Rectal smooth muscle tissue (tissue), 1 donor: ENCODE results near the gene TSPAN4.

Experiments
- H3K27ac ChIP-seq: one replicate; pipeline ENCODE4 v1.7.0; 2013; ENCODE audit warnings: low read depth, low read length, inconsistent platforms
- H3K27me3 ChIP-seq: one replicate; pipeline ENCODE4 v1.7.0; 2013; ENCODE audit warnings: low read length; ENCODE audit not compliant: control insufficient read depth, insufficient read depth
- H3K36me3 ChIP-seq: one replicate; pipeline ENCODE4 v1.7.0; 2013; ENCODE audit warnings: low read length; ENCODE audit not compliant: control insufficient read depth, insufficient read depth
- H3K4me1 ChIP-seq: one replicate; pipeline ENCODE4 v1.7.0; 2013; ENCODE audit warnings: low read length; ENCODE audit not compliant: control insufficient read depth, insufficient read depth
- H3K4me3 ChIP-seq: one replicate; pipeline ENCODE4 v1.7.0; 2013; ENCODE audit warnings: low read length
- H3K9ac ChIP-seq: one replicate; pipeline ENCODE4 v1.7.0; 2013; ENCODE audit warnings: low read length

TSPAN4 gene

GRCh38 chr11:873706-874105, 31.1 kb downstream of the TSPAN4 start:
- Histone ChIP-seq H3K27me3 (no peaks in the 10 kb centered on the region), H3K27ac (no peak overlapping the region), H3K4me1 (no peaks in the 10 kb centered on the region), H3K4me3 (no peak overlapping the region), H3K36me3 (peaks cover 2% of the 10 kb centered on the region), H3K9ac (no peak overlapping the region)

DNA sequence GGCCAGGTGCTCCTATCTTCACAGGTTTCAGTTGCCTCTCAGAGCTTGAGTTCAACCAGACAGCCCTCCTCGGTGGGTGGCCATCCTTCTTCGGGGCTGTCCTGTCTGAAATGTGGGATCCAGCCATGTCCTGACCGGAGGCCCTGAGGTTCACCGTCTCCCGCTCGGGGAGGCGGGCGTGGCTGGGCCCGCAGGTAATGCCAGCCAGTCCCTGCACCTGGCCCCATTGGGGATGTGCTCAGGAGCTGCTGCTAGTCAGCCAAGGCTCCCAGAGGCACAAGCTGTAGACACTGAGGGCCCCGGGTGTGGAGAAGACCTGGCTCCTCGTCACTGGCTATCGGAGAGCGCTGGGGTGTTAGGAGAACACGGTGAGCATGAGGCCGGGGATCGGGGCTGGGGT, 32.6 kb downstream of the TSPAN4 start:
- no peak overlapping the region for H3K9ac ChIP-seq

GRCh38 chr11:875769-876301, 33.2 kb downstream of the TSPAN4 start:
- Histone ChIP-seq H3K4me3 (no peak overlapping the region), H3K27me3 (no peaks in the 10 kb centered on the region), H3K36me3 (peaks cover 8% of the 10 kb centered on the region), H3K27ac (no peak overlapping the region), H3K4me1 (no peaks in the 10 kb centered on the region), H3K9ac (no peak overlapping the region)

More for the DNA sequence above, 32.6 kb downstream of the TSPAN4 start:
- no peak overlapping the region for H3K4me3 ChIP-seq
- no peak overlapping the region for H3K27ac ChIP-seq
- peaks cover 6% of the 10 kb centered on the region for H3K36me3 ChIP-seq
- H3K4me1 ChIP-seq = no peaks in the 10 kb centered on the region
- no peaks in the 10 kb centered on the region for H3K27me3 ChIP-seq

DNA sequence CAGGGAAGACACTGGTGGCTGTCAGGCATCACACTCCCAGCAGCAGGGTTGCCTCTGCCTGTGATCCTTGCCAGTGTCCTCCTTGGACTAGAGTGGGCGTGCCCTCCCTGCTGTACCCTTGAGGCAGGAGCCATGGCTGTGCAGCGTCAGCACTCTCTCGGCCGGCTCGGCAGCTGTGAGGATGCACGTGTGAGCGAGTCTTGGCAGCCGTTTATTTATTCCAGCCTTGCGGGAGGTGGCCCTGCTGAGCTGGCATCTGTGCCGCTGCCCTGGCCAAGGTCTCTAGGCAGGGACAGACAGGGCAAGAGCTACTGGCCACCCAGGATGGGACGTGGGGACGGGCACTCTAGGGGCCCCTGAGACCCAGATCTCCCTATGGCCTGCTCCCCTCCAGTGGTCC, 33.9 kb downstream of the TSPAN4 start:
- Histone ChIP-seq H3K4me1 (no peaks in the 10 kb centered on the region), H3K9ac (no peak overlapping the region), H3K27ac (no peak overlapping the region), H3K4me3 (no peak overlapping the region), H3K27me3 (no peaks in the 10 kb centered on the region), H3K36me3 (peaks cover 8% of the 10 kb centered on the region)

DNA sequence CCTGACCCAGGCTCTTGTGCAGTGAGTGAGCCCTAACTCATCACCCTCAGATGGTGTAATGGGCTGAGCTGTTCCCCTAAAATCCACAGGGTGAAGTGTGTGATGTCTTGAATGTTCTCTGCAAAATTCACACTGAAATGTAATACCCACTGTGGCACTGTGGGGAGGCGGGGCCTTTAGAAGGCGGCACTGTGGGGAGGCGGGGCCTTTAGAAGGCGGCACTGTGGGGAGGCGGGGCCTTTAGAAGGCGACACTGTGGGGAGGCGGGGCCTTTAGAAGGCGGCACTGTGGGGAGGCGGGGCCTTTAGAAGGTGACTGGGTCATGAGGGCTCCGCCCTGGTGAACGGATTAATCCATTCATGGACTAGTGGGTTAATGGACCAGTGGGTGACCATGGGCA, 34.9 kb downstream of the TSPAN4 start:
- Histone ChIP-seq H3K4me1 (no peaks in the 10 kb centered on the region), H3K27me3 (no peaks in the 10 kb centered on the region), H3K4me3 (no peak overlapping the region), H3K36me3 (peaks cover 8% of the 10 kb centered on the region), H3K27ac (no peak overlapping the region), H3K9ac (no peak overlapping the region)

GRCh38 chr11:880447-880846, 37.8 kb downstream of the TSPAN4 start:
- H3K4me1 ChIP-seq = no peaks in the 10 kb centered on the region
- H3K36me3 ChIP-seq = peaks cover 6% of the 10 kb centered on the region
- H3K9ac ChIP-seq = no peak overlapping the region
- no peaks in the 10 kb centered on the region for H3K27me3 ChIP-seq
- H3K4me3 ChIP-seq = no peak overlapping the region
- H3K27ac ChIP-seq = no peak overlapping the region

- no peak overlapping the region for H3K4me3 ChIP-seq
- no peaks in the 10 kb centered on the region for H3K27me3 ChIP-seq
- H3K27ac ChIP-seq = no peak overlapping the region
- H3K4me1 ChIP-seq = no peaks in the 10 kb centered on the region
- H3K36me3 ChIP-seq = peaks cover 6% of the 10 kb centered on the region
- H3K9ac ChIP-seq = no peak overlapping the region
Measured at GRCh38 chr11:882596-882995, 39.9 kb downstream of the TSPAN4 start.

- no peaks in the 10 kb centered on the region for H3K4me1 ChIP-seq
Measured at GRCh38 chr11:883527-883926, 40.9 kb downstream of the TSPAN4 start.

GRCh38 chr11:884578-885070, 42.0 kb downstream of the TSPAN4 start:
- H3K4me1 ChIP-seq = no peaks in the 10 kb centered on the region
- no peak overlapping the region for H3K4me3 ChIP-seq
- H3K27ac ChIP-seq = no peak overlapping the region
- H3K36me3 ChIP-seq = peaks cover 5% of the 10 kb centered on the region
- H3K27me3 ChIP-seq = no peaks in the 10 kb centered on the region
- H3K9ac ChIP-seq = no peak overlapping the region

More at GRCh38 chr11:883527-883926, 40.9 kb downstream of the TSPAN4 start:
- H3K9ac ChIP-seq = no peak overlapping the region
- H3K27me3 ChIP-seq = no peaks in the 10 kb centered on the region
- H3K27ac ChIP-seq = no peak overlapping the region
- peaks cover 6% of the 10 kb centered on the region for H3K36me3 ChIP-seq
- no peak overlapping the region for H3K4me3 ChIP-seq

DNA sequence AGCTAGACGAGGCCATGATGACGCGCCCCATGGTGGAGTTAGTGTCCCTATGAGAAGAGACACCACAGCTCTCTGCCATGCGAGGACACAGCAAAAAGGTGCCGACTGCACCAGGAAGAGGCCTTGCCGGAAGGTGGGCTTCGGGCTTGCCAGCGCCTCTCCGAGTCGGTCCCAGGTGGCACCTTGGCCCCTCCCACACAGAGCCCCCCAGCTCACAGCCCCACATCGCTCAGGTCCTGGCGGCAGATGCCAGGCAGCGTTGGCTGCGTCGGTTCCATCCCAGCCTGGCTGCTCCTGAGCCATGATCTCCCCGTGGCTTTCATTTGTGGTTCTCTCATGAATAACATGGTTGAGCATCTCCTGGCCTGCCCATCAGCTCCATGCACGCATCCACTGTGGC, 43.9 kb downstream of the TSPAN4 start:
- H3K4me1 ChIP-seq = no peaks in the 10 kb centered on the region
- no peak overlapping the region for H3K9ac ChIP-seq
- no peaks in the 10 kb centered on the region for H3K36me3 ChIP-seq
- no peaks in the 10 kb centered on the region for H3K27me3 ChIP-seq
- H3K27ac ChIP-seq = no peak overlapping the region
- H3K4me3 ChIP-seq = no peak overlapping the region

DNA sequence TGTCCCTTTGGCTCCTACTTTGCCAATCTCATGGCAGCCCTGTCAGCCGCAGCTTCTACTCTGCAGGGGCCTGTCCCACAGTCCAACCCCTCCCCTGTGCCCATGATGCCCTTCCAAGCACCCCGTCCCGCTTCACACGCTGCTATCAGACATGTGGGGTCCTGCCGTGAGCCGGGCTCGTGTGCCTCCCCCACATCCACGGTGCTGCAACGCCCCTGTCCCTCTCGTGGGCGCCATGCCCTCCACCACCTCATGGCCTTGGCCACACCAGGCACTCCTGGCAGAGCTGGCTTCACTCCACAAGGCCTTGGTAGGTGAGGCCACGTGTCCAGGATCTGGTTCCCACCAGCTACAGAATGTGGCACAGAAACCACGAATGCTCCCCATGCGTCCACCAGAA, 44.9 kb downstream of the TSPAN4 start:
- no peaks in the 10 kb centered on the region for H3K4me1 ChIP-seq
- H3K27ac ChIP-seq = no peak overlapping the region
- H3K36me3 ChIP-seq = no peaks in the 10 kb centered on the region
- no peak overlapping the region for H3K4me3 ChIP-seq
- no peak overlapping the region for H3K9ac ChIP-seq
- H3K27me3 ChIP-seq = no peaks in the 10 kb centered on the region

- Histone ChIP-seq H3K27ac (no peak overlapping the region), H3K4me3 (no peak overlapping the region), H3K36me3 (no peaks in the 10 kb centered on the region)
Measured at GRCh38 chr11:888310-889212, 45.9 kb downstream of the TSPAN4 start.

DNA sequence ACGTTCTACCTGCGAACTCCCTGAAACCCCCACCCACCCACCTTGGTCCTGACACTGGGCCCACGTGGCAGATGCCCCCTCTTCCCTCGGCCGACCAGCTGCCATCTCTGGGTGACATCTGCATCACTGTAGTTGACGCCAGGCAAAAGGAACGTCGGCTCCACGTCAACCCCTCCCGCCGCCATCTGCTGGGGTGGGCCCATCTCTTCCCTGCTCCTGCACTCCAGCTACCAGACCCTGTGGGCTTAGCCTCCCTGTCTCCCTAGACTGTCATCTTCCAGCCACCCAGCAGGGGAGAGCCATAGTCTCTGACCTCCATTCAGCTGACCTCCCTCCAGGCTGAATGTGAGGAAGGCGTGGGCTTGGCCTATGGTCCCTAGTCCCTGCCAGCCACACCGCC, 46.6 kb downstream of the TSPAN4 start:
- Histone ChIP-seq H3K27ac (no peak overlapping the region), H3K27me3 (no peaks in the 10 kb centered on the region), H3K4me1 (no peaks in the 10 kb centered on the region), H3K4me3 (no peak overlapping the region), H3K9ac (no peak overlapping the region), H3K36me3 (no peaks in the 10 kb centered on the region)

More at GRCh38 chr11:888310-889212, 45.9 kb downstream of the TSPAN4 start:
- no peaks in the 10 kb centered on the region for H3K4me1 ChIP-seq
- H3K9ac ChIP-seq = no peak overlapping the region
- H3K27me3 ChIP-seq = no peaks in the 10 kb centered on the region
